SU-DHL-6 (cell line): ENCODE measurements around the gene IQGAP1.
"Not testable (repeated sequence)": the region's sequence is repeated elsewhere in the genome, so short reads cannot be mapped to it uniquely, and the experiment has no call there.

Source experiments
- H2AFZ ChIP-seq: fragments of 200-600 bp; sonication (generic); 2 replicates; pipeline ENCODE4 v1.6.1; 2014; ENCODE audit warnings: low read depth, mild to moderate bottlenecking, moderate library complexity, mixed read lengths, antibody characterized with exemption, low read length; ENCODE audit not compliant: severe bottlenecking
- H3F3A ChIP-seq: fragments of 200-600 bp; shearing (Covaris generic); 2 replicates; pipeline ENCODE4 v1.6.0; 2016; ENCODE audit warnings: antibody characterized with exemption, mild to moderate bottlenecking; ENCODE audit not compliant: insufficient read depth
- H3K27ac ChIP-seq: fragments of 200-600 bp; sonication (generic); 2 replicates; pipeline ENCODE4 v1.5.1; 2016; ENCODE audit warnings: low read depth, mild to moderate bottlenecking, low read length, moderate library complexity, mixed read lengths
- H3K27me3 ChIP-seq: fragments of 200-600 bp; sonication (generic), shearing (Covaris generic); 2 replicates; pipeline ENCODE4 v1.6.0; 2014; ENCODE audit warnings: mild to moderate bottlenecking, low read length
- H3K36me3 ChIP-seq: fragments of 200-600 bp; sonication (generic); 2 replicates; pipeline ENCODE4 v1.6.1; 2014; ENCODE audit warnings: mild to moderate bottlenecking, low read length, mixed read lengths
- H3K4me2 ChIP-seq: fragments of 300-600, 200-600 bp; shearing (Covaris generic), sonication (generic); 2 replicates; pipeline ENCODE4 v1.6.0; 2014; ENCODE audit warnings: low read length, low read depth, mild to moderate bottlenecking; ENCODE audit not compliant: poor library complexity, severe bottlenecking
- H3K4me3 ChIP-seq: fragments of 200-600 bp; sonication (generic); 2 replicates; pipeline ENCODE4 v1.5.1; 2014; ENCODE audit warnings: antibody characterized with exemption, low read length, mild to moderate bottlenecking, mixed read lengths; ENCODE audit not compliant: insufficient read depth, poor library complexity, severe bottlenecking
- H3K79me2 ChIP-seq: fragments of 200-600 bp; sonication (generic); 2 replicates; pipeline ENCODE4 v1.6.1; 2014; ENCODE audit warnings: mild to moderate bottlenecking, low read length, moderate library complexity; ENCODE audit not compliant: insufficient read depth
- H3K9ac ChIP-seq: fragments of 200-600 bp; sonication (generic); 2 replicates; pipeline ENCODE4 v1.7.0; 2014; ENCODE audit warnings: mild to moderate bottlenecking, low read length
- H3K9me2 ChIP-seq: fragments of 200-600 bp; sonication (generic); replicated peaks from 2 replicates; pipeline ENCODE4 v1.6.1; 2014; ENCODE audit warnings: low read length; ENCODE audit not compliant: insufficient read depth
- H3K9me3 ChIP-seq: fragments of 200-600 bp; sonication (generic); 2 replicates; pipeline ENCODE4 v1.6.1; 2014; ENCODE audit warnings: low read length, mixed read lengths; ENCODE audit not compliant: insufficient read depth
- H4K20me1 ChIP-seq: fragments of 200-600 bp; sonication (generic); 2 replicates; pipeline ENCODE4 v1.6.1; 2014; ENCODE audit warnings: low read depth, mild to moderate bottlenecking, antibody characterized with exemption, low read length, moderate library complexity, mixed read lengths
- EZH2phosphoT487 ChIP-seq: fragments of 200-600 bp; sonication (generic), shearing (Covaris generic); conservative IDR thresholded peaks from 2 replicates; pipeline ENCODE4 v1.6.1; 2018; ENCODE audit warnings: mild to moderate bottlenecking, antibody characterized with exemption, low read length, moderate library complexity, mixed read lengths
- TF ChIP-seq, protein P1 (sequence below): fragments of 200-600 bp; sonication (generic); IDR thresholded peaks from one replicate; pipeline ENCODE4 v1.5.1; 2017; ENCODE audit warnings: antibody characterized with exemption, mild to moderate bottlenecking, low read length, moderate library complexity; ENCODE audit not compliant: insufficient read depth, poor library complexity, severe bottlenecking

The IQGAP1 gene

DNA sequence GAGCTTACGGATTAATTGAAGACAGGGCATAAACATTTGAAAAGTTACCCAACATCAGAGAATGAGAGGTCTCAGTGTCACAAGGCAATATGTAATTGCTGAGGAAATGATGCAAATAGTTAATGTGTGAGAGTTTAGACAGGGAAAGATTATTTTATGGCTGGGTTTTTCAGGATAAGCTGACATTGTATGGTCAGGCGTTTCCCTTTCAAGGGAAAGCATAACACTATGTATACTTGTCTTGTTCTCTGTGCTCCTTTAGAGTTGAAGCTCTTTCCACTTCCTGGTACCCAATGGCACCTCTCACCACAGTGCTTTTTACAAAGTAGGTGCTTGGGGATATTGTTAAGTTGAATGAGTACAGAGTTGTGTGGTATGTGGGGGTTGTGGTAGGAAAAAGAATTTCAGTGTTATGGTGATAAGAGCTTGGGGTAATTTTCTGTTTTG is 19.9 kb downstream of the IQGAP1 start:
- 0 out of 2 replicates have a peak, but pooled peaks cover 4% of the 10 kb centered on the region for H3K36me3 ChIP-seq
- no peaks in the 10 kb centered on the region for H3K27me3 ChIP-seq
- peaks cover 88% of the 10 kb centered on the region for H3K79me2 ChIP-seq
- H3K4me2 ChIP-seq = no peak overlapping the region
- H3K27ac ChIP-seq = no peak overlapping the region
- H3K9me3 ChIP-seq = no peaks in the 10 kb centered on the region
- TF ChIP-seq EZH2phosphoT487 = no peak
- TF ChIP-seq, protein P1, sequence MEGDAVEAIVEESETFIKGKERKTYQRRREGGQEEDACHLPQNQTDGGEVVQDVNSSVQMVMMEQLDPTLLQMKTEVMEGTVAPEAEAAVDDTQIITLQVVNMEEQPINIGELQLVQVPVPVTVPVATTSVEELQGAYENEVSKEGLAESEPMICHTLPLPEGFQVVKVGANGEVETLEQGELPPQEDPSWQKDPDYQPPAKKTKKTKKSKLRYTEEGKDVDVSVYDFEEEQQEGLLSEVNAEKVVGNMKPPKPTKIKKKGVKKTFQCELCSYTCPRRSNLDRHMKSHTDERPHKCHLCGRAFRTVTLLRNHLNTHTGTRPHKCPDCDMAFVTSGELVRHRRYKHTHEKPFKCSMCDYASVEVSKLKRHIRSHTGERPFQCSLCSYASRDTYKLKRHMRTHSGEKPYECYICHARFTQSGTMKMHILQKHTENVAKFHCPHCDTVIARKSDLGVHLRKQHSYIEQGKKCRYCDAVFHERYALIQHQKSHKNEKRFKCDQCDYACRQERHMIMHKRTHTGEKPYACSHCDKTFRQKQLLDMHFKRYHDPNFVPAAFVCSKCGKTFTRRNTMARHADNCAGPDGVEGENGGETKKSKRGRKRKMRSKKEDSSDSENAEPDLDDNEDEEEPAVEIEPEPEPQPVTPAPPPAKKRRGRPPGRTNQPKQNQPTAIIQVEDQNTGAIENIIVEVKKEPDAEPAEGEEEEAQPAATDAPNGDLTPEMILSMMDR = no peak
- no peak overlapping the region for H3K9ac ChIP-seq
- no peak overlapping the region for H3K4me3 ChIP-seq
- H3F3A ChIP-seq = no peaks in the 10 kb centered on the region; the same call in 1 of the 2 replicates
- peaks cover 18% of the 10 kb centered on the region for H4K20me1 ChIP-seq
- H3K9me2 ChIP-seq = no peaks in the 10 kb centered on the region
- no peak overlapping the region for H2AFZ ChIP-seq

DNA sequence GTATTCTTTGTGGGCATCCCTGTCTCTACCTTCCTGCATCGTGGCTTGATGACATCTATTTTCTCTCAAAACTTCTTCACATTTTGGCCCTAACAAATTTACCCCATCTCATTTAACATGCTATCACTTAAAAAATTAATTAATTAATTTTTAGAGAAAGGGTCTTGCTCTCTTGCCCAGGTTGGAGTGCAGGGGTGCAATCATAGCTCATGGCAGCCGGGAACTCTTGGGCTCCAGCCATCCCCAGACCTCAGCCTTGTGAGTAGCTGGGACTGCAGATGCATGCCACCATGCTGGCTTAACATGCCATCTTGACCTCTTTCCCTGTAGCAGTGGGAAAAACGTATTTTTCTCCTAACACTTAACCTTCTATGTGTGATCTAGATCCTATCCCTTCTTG is 20.6 kb downstream of the IQGAP1 start:
- Histone ChIP-seq H3K79me2 (peaks cover 86% of the 10 kb centered on the region), H3F3A (no peaks in the 10 kb centered on the region; the same call in 1 of the 2 replicates), H4K20me1 (peaks cover 18% of the 10 kb centered on the region), H3K9me3 (no peaks in the 10 kb centered on the region), H3K27me3 (no peaks in the 10 kb centered on the region), H2AFZ (no peak overlapping the region), H3K4me2 (no peak overlapping the region), H3K9me2 (no peaks in the 10 kb centered on the region), H3K36me3 (0 out of 2 replicates have a peak, but pooled peaks cover 4% of the 10 kb centered on the region), H3K9ac (no peak overlapping the region), H3K27ac (no peak overlapping the region), H3K4me3 (no peak overlapping the region)
- no peak for TF ChIP-seq EZH2phosphoT487
- TF ChIP-seq, protein P1 = no peak

DNA sequence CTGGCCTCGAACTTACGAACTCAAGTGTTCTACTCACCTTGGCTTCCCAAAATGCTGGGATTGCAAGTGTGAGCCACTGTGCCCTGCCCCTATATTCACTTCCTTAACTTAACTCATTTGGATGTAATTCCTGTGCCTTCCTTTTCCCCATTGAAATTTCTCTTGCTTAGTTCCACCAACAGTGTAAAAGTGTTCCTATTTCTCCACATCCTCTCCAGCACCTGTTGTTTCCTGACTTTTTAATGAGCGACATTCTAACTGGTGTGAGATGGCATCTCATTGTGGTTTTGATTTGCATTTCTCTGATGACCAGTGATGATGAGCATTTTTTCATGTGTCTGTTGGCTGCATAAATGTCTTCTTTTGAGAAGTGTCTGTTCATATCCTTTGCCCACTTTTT is 21.5 kb downstream of the IQGAP1 start:
- Histone ChIP-seq H3K79me2 (peaks cover 81% of the 10 kb centered on the region), H4K20me1 (peaks cover 18% of the 10 kb centered on the region)
- not testable (repeated sequence) for H3K9me3 ChIP-seq, H3K27me3 ChIP-seq, H3K4me3 ChIP-seq, H3K27ac ChIP-seq, H3K9ac ChIP-seq, H2AFZ ChIP-seq, H3F3A ChIP-seq, H3K36me3 ChIP-seq, H3K4me2 ChIP-seq, H3K9me2 ChIP-seq

DNA sequence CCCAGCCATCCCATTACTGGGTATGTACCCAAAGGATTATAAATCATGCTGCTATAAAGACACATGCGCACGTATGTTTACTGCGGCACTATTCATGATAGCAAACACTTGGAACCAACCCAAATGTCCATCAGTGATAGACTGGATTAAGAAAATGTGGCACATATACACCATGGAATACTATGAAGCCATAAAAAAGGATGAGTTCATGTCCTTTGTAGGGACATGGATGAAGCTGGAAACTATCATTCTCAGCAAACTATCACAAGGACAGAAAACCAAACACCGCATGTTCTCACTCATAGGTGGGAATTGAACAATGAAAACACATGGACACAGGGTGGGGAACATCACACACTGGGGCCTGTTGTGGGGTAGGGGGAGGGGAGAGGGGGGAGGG is 22.3 kb downstream of the IQGAP1 start:
- not testable (repeated sequence) for H3K27ac ChIP-seq, H3K9ac ChIP-seq, H3F3A ChIP-seq, H3K4me2 ChIP-seq, H3K27me3 ChIP-seq, H2AFZ ChIP-seq, H3K9me3 ChIP-seq, H3K9me2 ChIP-seq, H3K36me3 ChIP-seq, H3K4me3 ChIP-seq
- Histone ChIP-seq H4K20me1 (peaks cover 14% of the 10 kb centered on the region; the same call in 1 of the 2 replicates), H3K79me2 (peaks cover 78% of the 10 kb centered on the region)
